CD4-positive, alpha-beta T cell treated with Interleukin-2 at 100 ng/mL for 4 hours (primary cell): ENCODE results near the gene LNX2.

Source experiments
- DNase-seq: peaks from one replicate; pipeline ENCODE4 v3.0.0-alpha.2; 2020; ENCODE audit warnings: low spot score

Gene LNX2

DNA sequence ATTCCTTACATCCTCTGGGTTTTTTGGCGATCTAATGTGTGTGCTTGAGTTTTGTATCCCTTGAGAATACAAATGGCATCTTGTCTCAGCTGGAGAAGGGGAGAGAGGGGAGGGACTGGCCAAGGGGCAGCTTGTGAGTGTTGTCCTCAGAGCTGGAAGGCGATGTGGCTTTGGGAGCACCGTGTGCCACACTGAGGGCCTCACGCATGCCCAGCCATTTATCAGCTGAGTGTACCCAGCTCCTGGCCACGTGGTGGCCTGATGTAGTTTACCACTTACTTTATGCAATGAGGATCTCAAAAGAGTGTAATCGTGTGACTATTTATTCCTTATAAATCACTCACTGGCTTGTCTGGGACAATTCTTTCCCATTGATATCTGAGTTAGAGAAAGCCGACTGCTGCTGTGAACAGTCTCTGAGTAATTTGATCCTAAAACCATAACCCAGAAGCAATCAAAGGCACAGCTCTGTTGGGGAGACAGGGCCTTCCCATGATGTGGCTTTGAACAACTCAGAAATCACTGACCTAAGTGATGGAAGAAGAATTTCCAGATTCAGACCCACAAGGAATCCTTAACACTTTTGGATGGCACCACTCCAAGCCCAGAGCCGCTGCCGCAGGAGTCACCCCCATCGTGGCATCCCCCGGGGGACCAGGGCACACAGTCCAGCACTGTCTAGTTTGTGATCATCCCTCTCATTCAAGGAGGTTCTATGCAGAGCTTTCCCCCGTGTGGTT, 116.0 kb downstream of the LNX2 start:
- no peak for DNase-seq

DNA sequence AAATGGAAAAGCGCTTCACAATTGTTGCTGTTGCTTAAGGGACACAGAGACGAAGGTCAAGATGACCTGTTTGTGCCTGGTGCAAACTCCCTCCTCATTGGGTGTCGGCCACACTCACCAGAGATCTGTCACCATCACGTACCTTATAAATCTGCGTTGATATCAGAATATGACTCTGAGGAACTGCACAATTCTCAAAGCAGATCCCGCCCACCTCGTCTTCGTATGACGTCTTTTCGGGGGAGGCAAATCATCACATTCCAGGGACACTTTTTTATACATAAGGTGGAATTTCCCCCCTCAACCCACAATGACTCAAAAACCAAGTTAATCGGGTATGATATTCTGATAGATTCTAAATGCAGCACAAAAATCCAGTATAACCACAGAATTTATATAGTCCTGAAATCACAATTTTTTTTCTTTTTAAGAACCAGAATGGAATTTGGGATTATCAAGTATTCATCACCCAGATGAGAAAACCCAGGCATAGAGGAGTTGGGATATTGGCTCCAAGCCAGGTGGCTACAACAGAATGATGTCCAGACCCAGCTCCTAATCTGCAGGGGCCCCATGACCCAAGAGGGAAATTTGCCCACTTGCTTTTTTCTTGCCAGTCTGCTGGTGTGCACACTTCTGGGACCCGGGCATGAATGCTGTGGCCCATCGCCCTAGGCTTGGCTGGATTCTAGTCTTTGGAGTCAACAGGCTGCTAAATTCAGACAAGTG, 119.4 kb downstream of the LNX2 start:
- no peak for DNase-seq

DNA sequence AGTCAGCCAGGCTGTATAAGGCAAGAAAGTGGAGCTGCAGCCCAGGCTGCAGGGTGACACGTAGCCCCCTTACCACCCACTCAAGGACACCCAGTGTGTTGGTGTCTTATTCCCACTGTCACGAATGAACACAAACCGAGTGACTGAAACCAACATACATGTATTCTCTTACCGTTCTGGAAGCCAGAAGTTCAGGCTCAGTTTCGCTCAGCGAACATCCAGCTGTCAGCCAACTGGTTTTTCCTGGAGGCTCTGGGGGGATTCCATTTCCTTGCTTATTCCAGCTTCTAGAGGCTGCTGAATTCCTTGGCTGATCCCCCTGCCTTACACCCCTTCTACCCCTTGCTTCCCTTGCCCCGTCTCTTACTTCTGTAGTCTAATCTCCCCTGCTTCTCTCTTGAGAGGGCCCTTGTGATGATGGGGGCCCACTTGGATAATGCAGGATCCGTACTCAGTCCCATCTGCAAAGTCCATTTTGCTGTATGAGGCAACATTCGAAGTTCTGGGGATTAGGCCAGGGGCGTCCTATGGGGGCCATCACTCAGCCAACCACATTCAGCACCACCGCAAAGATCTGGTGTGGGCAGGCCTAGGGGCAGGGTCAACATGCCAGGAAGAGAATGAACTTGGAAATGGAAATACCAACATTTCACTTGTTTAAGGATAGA, 122.6 kb downstream of the LNX2 start:
- no peak for DNase-seq

DNA sequence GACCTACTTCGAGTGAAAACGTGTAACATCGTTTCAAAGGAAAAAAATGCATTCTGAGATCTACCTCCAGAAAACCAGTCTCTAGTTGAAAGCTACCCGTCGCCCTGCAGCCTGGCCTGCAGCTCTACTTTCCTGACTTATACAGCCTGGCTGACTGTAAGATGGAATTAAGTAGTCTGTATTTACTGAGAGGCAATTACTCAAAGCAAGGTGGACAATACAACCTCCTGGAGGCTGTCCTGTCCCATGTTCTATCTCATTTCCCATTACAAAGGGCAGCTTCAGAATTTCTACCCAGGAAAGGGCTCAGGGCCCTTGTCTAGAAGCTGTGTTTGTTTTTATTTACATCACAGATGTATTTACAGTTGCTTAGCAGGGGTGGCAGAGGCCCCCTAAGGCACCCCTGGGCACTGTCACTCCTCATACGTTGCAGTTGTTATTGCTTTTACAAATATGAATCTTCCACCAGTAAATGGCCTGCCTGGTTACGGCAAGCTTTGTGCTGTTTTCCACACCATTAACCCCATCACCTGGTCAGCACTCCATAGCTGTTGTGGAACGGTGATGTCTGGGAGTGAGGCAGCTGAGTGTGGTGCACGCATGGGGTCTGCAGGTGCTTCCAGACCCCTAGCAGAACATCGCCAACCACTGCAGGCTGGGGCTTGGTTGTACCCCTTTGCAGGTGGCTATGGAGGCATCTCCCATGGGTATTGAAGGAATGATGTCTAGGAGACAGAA, 123.6 kb downstream of the LNX2 start:
- no peak for DNase-seq

DNA sequence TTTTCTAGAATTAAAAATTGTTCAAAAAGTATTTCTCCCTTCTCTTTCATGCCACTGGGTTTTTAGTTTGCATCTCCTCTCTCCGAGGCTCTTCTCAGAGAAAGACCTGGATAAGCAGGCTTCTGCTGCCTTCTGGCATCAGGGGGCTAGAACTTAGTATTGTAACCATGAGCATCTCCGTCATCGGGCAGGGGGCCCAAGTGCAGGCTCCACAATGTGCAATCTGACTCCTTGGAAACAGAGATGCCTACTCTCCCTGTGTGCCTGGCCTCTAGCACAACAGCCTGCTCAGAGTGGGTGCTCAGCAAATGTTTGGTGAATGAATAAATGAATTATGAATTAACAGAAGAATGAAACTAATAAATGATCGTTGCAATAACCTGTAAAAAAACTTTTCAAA, 124.3 kb downstream of the LNX2 start:
- DNase-seq, result no peak
